GM12873 (cell line): Measurements from ENCODE around the gene RAP1GAP2.

Experiments
- TF ChIP-seq, protein P1 (sequence below): IDR thresholded peaks from 2 replicates; pipeline ENCODE4 v1.5.1; 2012; ENCODE audit warnings: low read depth, mild to moderate bottlenecking, moderate library complexity, low read length, control low read depth; ENCODE audit not compliant: insufficient read depth; ENCODE audit errors: missing control alignments

The RAP1GAP2 gene

DNA sequence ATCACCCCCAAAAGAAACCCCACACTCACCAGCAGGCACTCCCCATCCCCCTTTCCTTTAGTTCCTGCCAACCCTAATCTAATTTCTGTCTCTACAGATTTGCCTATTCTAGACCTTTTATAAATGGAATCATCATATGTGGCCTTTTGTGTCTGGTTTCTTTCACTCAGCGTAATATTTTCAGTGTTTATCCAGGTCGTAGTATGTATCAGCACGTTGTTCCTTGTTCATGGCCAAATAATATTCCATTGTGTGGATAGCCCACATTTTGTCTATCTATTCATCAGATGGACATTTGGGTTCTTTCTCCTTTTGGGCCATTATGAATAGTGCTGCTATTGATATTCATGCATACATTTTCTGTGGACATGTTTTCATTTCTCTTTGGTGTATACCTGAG is 193.6 kb downstream of the RAP1GAP2 start:
- TF ChIP-seq, protein P1, sequence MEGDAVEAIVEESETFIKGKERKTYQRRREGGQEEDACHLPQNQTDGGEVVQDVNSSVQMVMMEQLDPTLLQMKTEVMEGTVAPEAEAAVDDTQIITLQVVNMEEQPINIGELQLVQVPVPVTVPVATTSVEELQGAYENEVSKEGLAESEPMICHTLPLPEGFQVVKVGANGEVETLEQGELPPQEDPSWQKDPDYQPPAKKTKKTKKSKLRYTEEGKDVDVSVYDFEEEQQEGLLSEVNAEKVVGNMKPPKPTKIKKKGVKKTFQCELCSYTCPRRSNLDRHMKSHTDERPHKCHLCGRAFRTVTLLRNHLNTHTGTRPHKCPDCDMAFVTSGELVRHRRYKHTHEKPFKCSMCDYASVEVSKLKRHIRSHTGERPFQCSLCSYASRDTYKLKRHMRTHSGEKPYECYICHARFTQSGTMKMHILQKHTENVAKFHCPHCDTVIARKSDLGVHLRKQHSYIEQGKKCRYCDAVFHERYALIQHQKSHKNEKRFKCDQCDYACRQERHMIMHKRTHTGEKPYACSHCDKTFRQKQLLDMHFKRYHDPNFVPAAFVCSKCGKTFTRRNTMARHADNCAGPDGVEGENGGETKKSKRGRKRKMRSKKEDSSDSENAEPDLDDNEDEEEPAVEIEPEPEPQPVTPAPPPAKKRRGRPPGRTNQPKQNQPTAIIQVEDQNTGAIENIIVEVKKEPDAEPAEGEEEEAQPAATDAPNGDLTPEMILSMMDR, result no peak

DNA sequence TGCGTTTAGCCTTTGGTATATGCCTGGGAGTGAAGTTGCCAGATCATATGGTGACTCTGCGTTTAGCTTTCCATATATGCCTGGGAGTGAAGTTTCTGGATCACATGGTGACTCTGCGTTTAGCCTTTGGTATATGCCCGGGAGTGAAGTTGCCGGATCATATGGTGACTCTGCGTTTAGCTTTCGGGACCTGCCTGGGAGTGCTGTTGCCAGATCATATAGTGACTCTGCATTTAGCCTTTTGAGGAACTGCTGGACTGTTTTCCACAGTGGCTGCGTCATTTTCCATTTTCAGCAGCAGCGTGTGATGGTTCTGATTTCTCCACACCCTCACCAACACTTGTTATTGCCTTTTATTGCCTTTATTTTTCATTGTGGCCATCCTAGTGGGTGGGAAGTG is 194.2 kb downstream of the RAP1GAP2 start:
- TF ChIP-seq, protein P1, result no peak

DNA sequence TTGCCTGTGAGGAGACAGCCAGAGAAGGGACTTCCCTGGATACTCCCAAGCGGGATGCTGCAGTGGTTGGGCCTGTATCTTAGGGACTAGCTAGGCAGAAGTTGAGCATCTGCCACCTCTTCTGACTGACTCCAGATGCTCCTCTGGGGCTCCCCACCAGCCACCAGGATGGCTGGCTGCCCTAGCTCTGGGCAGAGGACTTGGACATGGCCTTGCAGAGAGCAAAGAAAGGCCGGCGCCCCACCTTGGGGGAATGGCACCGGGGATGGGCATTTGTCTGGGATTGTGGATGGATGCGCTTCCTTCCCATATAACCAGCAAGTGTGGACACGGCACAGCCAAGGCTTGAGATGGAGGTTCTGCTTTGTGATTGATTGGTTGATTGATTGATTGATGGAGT is 198.2 kb downstream of the RAP1GAP2 start:
- TF ChIP-seq, protein P1, result no peak

DNA sequence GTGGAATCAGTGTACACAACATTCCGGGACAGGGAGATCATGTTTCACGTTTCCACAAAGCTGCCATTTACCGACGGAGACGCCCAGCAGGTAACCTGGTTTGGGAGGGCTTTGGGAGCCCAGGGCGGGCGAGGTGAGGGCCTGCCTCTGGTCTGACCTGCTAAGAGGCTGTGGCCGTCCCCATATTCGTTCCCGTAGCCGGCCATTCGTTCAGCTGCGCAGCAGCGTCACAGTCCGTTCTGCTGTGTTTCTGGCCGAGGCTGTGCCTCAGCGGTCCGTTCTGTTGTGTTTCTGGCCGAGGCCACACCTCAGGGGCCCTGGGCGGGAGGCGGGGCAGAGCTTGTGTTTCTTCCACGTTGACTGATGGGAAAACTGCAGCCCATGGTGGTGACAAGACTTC is 199.1 kb downstream of the RAP1GAP2 start:
- TF ChIP-seq, protein P1, result no peak

DNA sequence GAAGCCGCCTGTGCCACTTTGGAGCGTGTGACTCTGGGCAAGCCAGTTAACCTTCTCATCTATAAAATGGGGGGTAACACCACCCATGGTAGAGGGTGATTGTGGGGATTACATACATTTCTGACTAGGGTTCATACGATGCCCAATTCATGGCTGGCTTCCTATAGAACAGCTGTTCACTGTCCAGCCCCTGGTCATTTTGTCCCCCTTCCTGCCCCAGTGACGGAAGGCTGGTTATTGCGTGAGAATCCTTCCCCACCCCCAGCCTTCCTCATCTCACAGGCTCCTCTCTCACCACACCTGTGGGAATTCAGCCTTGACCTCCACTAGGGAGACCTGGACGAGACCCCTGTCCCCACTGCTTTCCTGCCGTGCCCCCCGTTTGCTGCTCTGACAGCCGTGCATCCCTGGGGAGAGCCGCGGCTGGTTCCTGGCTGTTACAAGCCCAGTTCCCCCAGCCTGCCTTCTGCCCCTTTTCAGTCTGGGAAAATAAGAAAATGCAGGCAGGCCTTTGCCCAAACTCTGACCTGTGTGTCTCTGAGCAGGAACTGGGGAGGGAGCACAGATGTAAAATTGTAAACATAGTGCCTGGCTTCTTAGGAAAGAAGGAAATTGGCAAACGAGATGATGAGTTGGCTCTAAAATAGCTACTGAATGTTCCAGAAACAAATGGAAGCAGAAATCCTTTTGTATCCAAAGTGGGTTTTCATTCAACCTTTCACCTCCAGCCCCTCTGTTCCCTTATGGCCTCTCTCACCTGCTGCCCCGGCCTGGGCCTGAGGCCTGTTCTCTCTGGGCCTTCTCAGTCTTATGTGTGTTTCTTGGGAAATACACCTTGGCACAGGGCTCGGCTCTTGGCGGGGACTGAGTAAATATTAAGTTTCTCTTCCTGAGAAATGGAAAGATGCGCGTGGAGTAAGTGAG is 199.9 kb downstream of the RAP1GAP2 start:
- TF ChIP-seq, protein P1, result no peak

DNA sequence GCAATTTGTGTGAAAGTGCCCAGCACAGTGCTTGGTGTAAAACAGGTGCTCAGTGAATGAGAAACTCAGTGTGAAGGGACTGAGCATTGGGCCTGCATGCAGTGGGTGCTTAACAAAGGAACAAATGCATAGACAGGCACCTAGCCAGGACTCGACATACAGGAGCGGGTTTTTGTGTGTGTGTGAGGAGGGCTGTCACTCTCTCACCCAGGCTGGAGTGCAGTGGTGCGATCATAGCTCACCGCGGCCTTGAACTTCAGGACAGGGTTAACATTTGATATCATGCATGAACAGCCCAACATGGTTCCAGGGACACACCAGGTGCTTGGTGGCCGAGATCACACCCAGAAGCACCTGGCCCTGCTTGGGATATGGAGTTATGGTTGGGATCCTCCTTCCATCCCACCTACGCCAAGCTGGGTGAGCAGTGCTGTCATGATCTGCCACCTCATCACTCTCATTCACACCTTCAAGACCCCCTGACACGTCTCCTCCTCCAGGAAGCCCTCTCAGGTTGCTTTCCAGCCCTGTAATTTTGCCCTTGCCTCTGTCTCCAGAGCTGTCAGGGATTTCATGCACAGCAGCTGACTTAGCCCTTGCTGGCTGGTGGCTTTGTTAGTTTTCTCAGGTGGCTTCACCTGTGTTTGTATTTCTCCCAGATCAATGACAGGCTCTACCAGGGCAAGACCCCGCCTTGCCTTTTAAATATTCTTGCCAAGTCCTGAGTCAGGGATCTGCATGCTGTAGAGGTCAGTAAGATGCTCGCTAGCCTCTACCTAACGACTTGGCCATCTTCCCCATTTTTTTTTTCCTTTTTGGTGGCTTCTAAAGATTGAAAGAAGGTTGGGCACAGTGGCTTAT is 200.8 kb downstream of the RAP1GAP2 start:
- TF ChIP-seq, protein P1, result no peak

DNA sequence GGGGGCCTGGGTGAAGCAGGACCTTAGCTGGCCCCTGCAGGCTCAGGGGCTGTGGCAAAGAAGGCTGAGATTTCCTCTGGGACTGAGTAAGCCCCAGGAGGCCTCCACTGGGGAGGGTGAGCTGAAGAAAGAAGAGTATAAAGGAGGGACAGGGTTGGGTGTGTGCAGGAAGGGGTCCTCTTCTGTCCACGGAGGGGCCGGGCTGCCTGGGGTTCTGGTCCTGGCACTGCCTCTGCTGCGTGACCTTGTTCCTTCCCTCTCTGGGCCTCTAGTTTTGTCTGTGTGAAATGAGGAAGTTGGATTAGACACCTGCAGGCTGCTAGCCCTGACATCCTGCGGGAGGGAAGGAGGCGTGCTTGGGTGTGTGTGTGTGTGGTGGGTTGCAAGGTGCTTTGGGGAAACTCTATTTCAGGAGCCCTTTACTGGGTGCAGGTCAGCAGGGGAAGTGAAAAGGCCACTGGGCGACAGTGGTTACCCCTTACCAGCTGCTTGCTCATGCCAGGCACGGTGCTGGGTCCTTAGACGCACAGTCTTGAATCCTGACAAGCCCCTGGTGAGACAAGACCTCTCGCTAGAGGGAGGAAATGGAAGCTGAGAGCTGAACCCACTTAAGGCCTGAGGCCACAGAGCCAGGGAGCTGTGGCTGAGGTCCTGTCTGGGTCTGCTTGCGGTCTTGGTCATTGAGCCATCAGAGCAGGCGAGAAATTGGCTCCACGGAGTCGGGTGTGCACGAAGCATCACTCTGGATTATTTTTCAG is 206.5 kb downstream of the RAP1GAP2 start:
- TF ChIP-seq, protein P1, result no peak
